GM18951 (cell line): ENCODE measurements around the gene ZMIZ1.

Experiments
- POLR2A ChIP-seq: IDR thresholded peaks from 4 replicates; pipeline ENCODE4 v1.6.1; 2011; ENCODE audit warnings: mild to moderate bottlenecking; ENCODE audit not compliant: insufficient read length, insufficient read depth; ENCODE audit errors: extremely low read depth
- in situ Hi-C: fragments of 300-500 bp; cut with MboI; formaldehyde crosslinking; loops from one replicate; pipeline ENCODE4 v1.12.0; 2022; ENCODE audit warnings: low sequenced_read_pairs, mixed read lengths, inconsistent platforms; ENCODE audit not compliant: unreplicated experiment

The ZMIZ1 gene

GRCh38 chr10:79131836-79132631 lies 63.3 kb downstream of the ZMIZ1 start:
- no peak for TF ChIP-seq POLR2A
- in situ Hi-C loops, result no loop called here

- no peak for TF ChIP-seq POLR2A
- in situ Hi-C loops, result no loop called here
These were observed 64.1 kb downstream of the ZMIZ1 start for GRCh38 chr10:79132681-79133381.

- TF ChIP-seq POLR2A, result no peak
- in situ Hi-C loops, result no loop called here
These were observed 64.7 kb downstream of the ZMIZ1 start for GRCh38 chr10:79133416-79133815.

GRCh38 chr10:79135790-79136189 lies 67.0 kb downstream of the ZMIZ1 start:
- TF ChIP-seq POLR2A, result no peak
- in situ Hi-C loops, result no loop called here

GRCh38 chr10:79136236-79137005 lies 67.7 kb downstream of the ZMIZ1 start:
- in situ Hi-C loops, result no loop called here
- TF ChIP-seq POLR2A, result no peak

GRCh38 chr10:79137300-79137756 lies 68.6 kb downstream of the ZMIZ1 start:
- in situ Hi-C loops, result no loop called here
- TF ChIP-seq POLR2A, result no peak

- in situ Hi-C loops, result no loop called here
- peak; percentile 43 for TF ChIP-seq POLR2A
These were observed 69.1 kb downstream of the ZMIZ1 start for GRCh38 chr10:79137826-79138225.

- in situ Hi-C loops, result no loop called here
- no peak for TF ChIP-seq POLR2A
These were observed 69.8 kb downstream of the ZMIZ1 start for GRCh38 chr10:79138449-79139123.

- in situ Hi-C loops, result no loop called here
- TF ChIP-seq POLR2A, result no peak
These were observed 70.5 kb downstream of the ZMIZ1 start for GRCh38 chr10:79139124-79139835.

GRCh38 chr10:79140085-79140793 lies 71.5 kb downstream of the ZMIZ1 start:
- TF ChIP-seq POLR2A, result no peak
- in situ Hi-C loops, result no loop called here

- TF ChIP-seq POLR2A, result no peak
- in situ Hi-C loops, result no loop called here
These were observed 72.1 kb downstream of the ZMIZ1 start for GRCh38 chr10:79140855-79141254.

- no peak for TF ChIP-seq POLR2A
These were observed 73.3 kb downstream of the ZMIZ1 start for GRCh38 chr10:79142064-79142491.

More at GRCh38 chr10:79142064-79142491, 73.3 kb downstream of the ZMIZ1 start:
- in situ Hi-C loops, result no loop called here
